Measurements from ENCODE around the gene TOR4A. TPM values are rescaled to one million over a fixed set of nuclear protein-coding genes. Genes with fewer than 3 reads are reported as not detected.
A peak's percentile ranks its signal among the peaks of the same experiment; 100 is the strongest.
"Not testable (repeated sequence)": the region's sequence is repeated elsewhere in the genome, so short reads cannot be mapped to it uniquely, and the experiment has no call there.

Gene TOR4A
- total and polyA plus RNA-seq, 2 donors (not counting 1 experiment from before 2014, with no cell fraction given): 8.3 to 15.3 TPM

- Mint-ChIP-seq H3K27me3 (no peaks in the 10 kb centered on the region), H3K4me3 (no peak overlapping the region), H3K9me3 (ENCODE audit: insufficient read depth) (no peaks in the 10 kb centered on the region), H3K27ac (no peak overlapping the region), H3K4me1 (peaks cover 49% of the 10 kb centered on the region)
- Histone ChIP-seq H4K20me1 (ENCODE audit: control insufficient read depth, insufficient read depth, low read length, poor library complexity, severe bottlenecking) (peaks cover 38% of the 10 kb centered on the region), H3K4me3 (ENCODE audit: control extremely low read depth in 1 of 5, extremely low read depth in 1 of 5, insufficient read depth in 1 of 5, low read depth in 2 of 5, low read length in 4 of 5) (no peak overlapping the region), H3K9me3 (ENCODE audit: control extremely low read depth in 1 of 3, control insufficient read depth in 2 of 3, insufficient read depth in 1 of 3, low read length in 2 of 3) (peaks cover 0 to 3% (median 0%) of the 10 kb centered on the region in 3 donors), H3K36me3 (replicated peaks in 1 of 2; ENCODE audit: control extremely low read depth in 1 of 2, control insufficient read depth in 1 of 2, extremely low read depth in 1 of 2, insufficient read depth in 2 of 2, low read length in 1 of 2) (peaks cover 0 to 12% of the 10 kb centered on the region in 2 experiments), H3K4me1 (ENCODE audit: control insufficient read depth in 2 of 2, insufficient read depth in 2 of 2, low read length in 2 of 2) (peaks cover 47 to 73% of the 10 kb centered on the region in 2 donors), H3K9ac (ENCODE audit: low read length) (no peak overlapping the region), H3K27ac (ENCODE audit: low read length in 2 of 2) (no peak overlapping the region), H3K4me2 (replicated peaks; ENCODE audit: low read depth, low read length, poor library complexity, severe bottlenecking) (no peak overlapping the region), H3K79me2 (ENCODE audit: control insufficient read depth, insufficient read depth, low read length) (peaks cover 43% of the 10 kb centered on the region), H2AFZ (ENCODE audit: insufficient read depth, low read depth, low read length, poor library complexity, severe bottlenecking) (no peak overlapping the region), H3K27me3 (replicated peaks in 1 of 4; ENCODE audit: control extremely low read depth in 1 of 4, control insufficient read depth in 3 of 4, insufficient read depth in 4 of 4, low read length in 3 of 4) (peaks cover 0 to 2% (median 0%) of the 10 kb centered on the region in 4 experiments)
- ChIA-PET CTCF (interaction anchor here (1.1 to 8.9 kb wide), 11 partner anchors 13 to 192 kb away, joined by 3 to 76 read pairs (median 7); partner anchors contain the start of genes ANAPC2, CYSRT1, NPDC1 and RNF208), POLR2A (interaction anchor here (0.6 kb wide), 1 partner anchor 18 kb away, joined by 3 read pairs; no protein-coding TSS in a partner anchor)
- 69% methylated on average over 12 of the region's 13 CpGs for WGBS (ENCODE audit: insufficient coverage)
- intact Hi-C loops (cut with micrococcal nuclease): loop anchor here (2.0 kb wide), 2 partner anchors 119 to 191 kb away; partner anchors contain the start of gene NPDC1
- TF ChIP-seq EZH2 (IDR thresholded peaks at IDR 0.05; ENCODE audit: borderline replicate concordance, insufficient read depth, low read depth, low read length, poor library complexity, severe bottlenecking) (no peak), CTCF (IDR thresholded peaks at IDR 0.05) (no peak)
- DNase-seq: peak; percentile 33
- ATAC-seq (ENCODE audit: low read depth): no peak
Observed at GRCh38 chr9:137237759-137238726, 39.5 kb upstream of the TOR4A start.

GRCh38 chr9:137239541-137240200 lies 37.9 kb upstream of the TOR4A start:
- 88% methylated on average over 11 of the region's 27 CpGs for WGBS (ENCODE audit: insufficient coverage)
- ChIA-PET CTCF (interaction anchor here (0.6 to 8.9 kb wide), 9 partner anchors 13 to 296 kb away, joined by 3 to 76 read pairs (median 6); partner anchors contain the start of genes ANAPC2, CYSRT1, MAN1B1 and NELFB), POLR2A (interaction anchor here (0.5 to 1.7 kb wide), 18 partner anchors 11 to 397 kb away, joined by 3 to 29 read pairs (median 4); partner anchors contain the start of genes AJM1, MAN1B1, NELFB and TOR4A)
- peak overlapping the region; percentile 55 to 90 for H3K27ac ChIP-seq (ENCODE audit: low read length in 2 of 2)
- peak overlapping the region; percentile 50 to 84 (median 73) for H3K4me3 ChIP-seq (ENCODE audit: control extremely low read depth in 1 of 5, extremely low read depth in 1 of 5, insufficient read depth in 1 of 5, low read depth in 2 of 5, low read length in 4 of 5)
- not testable (repeated sequence) for ATAC-seq (ENCODE audit: low read depth); H3K27me3 Mint-ChIP-seq; H3K9me3 ChIP-seq (ENCODE audit: control extremely low read depth in 1 of 3, control insufficient read depth in 2 of 3, insufficient read depth in 1 of 3, low read length in 2 of 3); H3K27me3 ChIP-seq (replicated peaks in 1 of 4; ENCODE audit: control extremely low read depth in 1 of 4, control insufficient read depth in 3 of 4, insufficient read depth in 4 of 4, low read length in 3 of 4); H3K9me3 Mint-ChIP-seq (ENCODE audit: insufficient read depth); DNase-seq
- peaks cover 58% of the 10 kb centered on the region for H3K79me2 ChIP-seq (ENCODE audit: control insufficient read depth, insufficient read depth, low read length)
- peaks cover 0 to 20% of the 10 kb centered on the region in 2 experiments for H3K36me3 ChIP-seq (replicated peaks in 1 of 2; ENCODE audit: control extremely low read depth in 1 of 2, control insufficient read depth in 1 of 2, extremely low read depth in 1 of 2, insufficient read depth in 2 of 2, low read length in 1 of 2)
- H3K4me1 Mint-ChIP-seq: peaks cover 52% of the 10 kb centered on the region
- peaks cover 42 to 67% of the 10 kb centered on the region in 2 donors for H3K4me1 ChIP-seq (ENCODE audit: control insufficient read depth in 2 of 2, insufficient read depth in 2 of 2, low read length in 2 of 2)
- intact Hi-C loops (cut with micrococcal nuclease): loop anchor here (1.0 kb wide), 2 partner anchors 16 to 34 kb away; partner anchors contain the start of genes NDOR1 and TMEM203
- peak overlapping the region; percentile 72 for H3K9ac ChIP-seq (ENCODE audit: low read length)
- H3K4me3 Mint-ChIP-seq: peak overlapping the region; percentile 72
- peak overlapping the region; percentile 95 for H3K4me2 ChIP-seq (replicated peaks; ENCODE audit: low read depth, low read length, poor library complexity, severe bottlenecking)
- peak overlapping the region; percentile 41 for H3K27ac Mint-ChIP-seq
- H4K20me1 ChIP-seq (ENCODE audit: control insufficient read depth, insufficient read depth, low read length, poor library complexity, severe bottlenecking): peaks cover 51% of the 10 kb centered on the region
- H2AFZ ChIP-seq (ENCODE audit: insufficient read depth, low read depth, low read length, poor library complexity, severe bottlenecking): peak overlapping the region; percentile 89

Measured in B cell (primary cell).